GM21390 (cell line): ENCODE data around the gene CRTC3.
"Not testable (repeated sequence)": the region's sequence is repeated elsewhere in the genome, so short reads cannot be mapped to it uniquely, and the experiment has no call there.

Experiments used
- ATAC-seq: cut with Tn5 transposase; IDR thresholded peaks from one replicate; pipeline ENCODE4 v1.9.1; 2021; ENCODE audit not compliant: unreplicated experiment

Gene CRTC3

GRCh38 chr15:90529371-90530249, at the start of gene CRTC3:
Gene CRTC3, plus strand, starts transcription at chr15:90529923. Its CDS starts 149 bp downstream, at chr15:90530072.
- peak; percentile 71 for ATAC-seq

GRCh38 chr15:90481023-90481422, 48.7 kb upstream of the CRTC3 start:
- no peak for ATAC-seq

- no peak for ATAC-seq
Observed at GRCh38 chr15:90482124-90483011, 47.4 kb upstream of the CRTC3 start.

GRCh38 chr15:90483012-90483307, 46.8 kb upstream of the CRTC3 start:
- no peak for ATAC-seq

GRCh38 chr15:90483637-90484036, 46.1 kb upstream of the CRTC3 start:
- no peak for ATAC-seq

GRCh38 chr15:90487186-90487585, 42.5 kb upstream of the CRTC3 start:
- ATAC-seq: no peak

- no peak for ATAC-seq
Observed at GRCh38 chr15:90489514-90489913, 40.2 kb upstream of the CRTC3 start.

- ATAC-seq: no peak
Observed at GRCh38 chr15:90489944-90490343, 39.8 kb upstream of the CRTC3 start.

- ATAC-seq: no peak
Observed at GRCh38 chr15:90493647-90494046, 36.1 kb upstream of the CRTC3 start.

- ATAC-seq: no peak
Observed at GRCh38 chr15:90495067-90495466, 34.7 kb upstream of the CRTC3 start.

- ATAC-seq: no peak
Observed at GRCh38 chr15:90496791-90497190, 32.9 kb upstream of the CRTC3 start.

GRCh38 chr15:90497376-90497775, 32.3 kb upstream of the CRTC3 start:
- ATAC-seq: no peak

- no peak for ATAC-seq
Observed at GRCh38 chr15:90497912-90498311, 31.8 kb upstream of the CRTC3 start.

GRCh38 chr15:90500171-90500570, 29.6 kb upstream of the CRTC3 start:
- no peak for ATAC-seq

GRCh38 chr15:90501898-90502297, 27.8 kb upstream of the CRTC3 start:
- ATAC-seq: no peak

- ATAC-seq: not testable (repeated sequence)
Observed at GRCh38 chr15:90510781-90511180, 18.9 kb upstream of the CRTC3 start.

- not testable (repeated sequence) for ATAC-seq
Observed at GRCh38 chr15:90511211-90511618, 18.5 kb upstream of the CRTC3 start.

- ATAC-seq: no peak
Observed at GRCh38 chr15:90512276-90512675, 17.4 kb upstream of the CRTC3 start.

- ATAC-seq: no peak
Observed at GRCh38 chr15:90512981-90513380, 16.7 kb upstream of the CRTC3 start.

GRCh38 chr15:90513448-90513847, 16.3 kb upstream of the CRTC3 start:
- ATAC-seq: no peak

GRCh38 chr15:90513893-90514292, 15.8 kb upstream of the CRTC3 start:
- not testable (repeated sequence) for ATAC-seq

GRCh38 chr15:90519688-90520087, 10.0 kb upstream of the CRTC3 start:
- ATAC-seq: no peak
